GM06990 (cell line): ENCODE measurements around the gene SEBOX.

Source experiments
- DNase-seq: peaks from one replicate; pipeline ENCODE4 v3.0.0-alpha.2; 2011; ENCODE audit not compliant: insufficient read length; ENCODE audit errors: extremely low read depth
- H3K27me3 ChIP-seq: replicated peaks from 2 replicates; pipeline ENCODE4 v1.6.0; 2011; ENCODE audit warnings: low read length; ENCODE audit not compliant: control insufficient read depth, insufficient read depth
- H3K36me3 ChIP-seq: 2 replicates; pipeline ENCODE4 v1.5.1; 2011; ENCODE audit warnings: low read length; ENCODE audit not compliant: control insufficient read depth, insufficient read depth
- H3K4me3 ChIP-seq: replicated peaks from 2 replicates; pipeline ENCODE4 v1.5.1; 2011; ENCODE audit warnings: low read depth, mild to moderate bottlenecking, control low read depth, low read length
- CTCF ChIP-seq: IDR thresholded peaks from 2 replicates; pipeline ENCODE4 v1.5.1; 2011; ENCODE audit warnings: low read length, control low read depth, mild to moderate bottlenecking, inconsistent platforms; ENCODE audit not compliant: insufficient read depth, poor library complexity, severe bottlenecking

The SEBOX gene

GRCh38 chr17:28331891-28332420 is 33.0 kb downstream of the SEBOX start:
- H3K36me3 ChIP-seq: peaks cover 5% of the 10 kb centered on the region
- no peak for DNase-seq
- no peak overlapping the region for H3K4me3 ChIP-seq
- no peak for TF ChIP-seq CTCF
- no peaks in the 10 kb centered on the region for H3K27me3 ChIP-seq

GRCh38 chr17:28330671-28331070 is 34.3 kb downstream of the SEBOX start:
- peaks cover 8% of the 10 kb centered on the region for H3K36me3 ChIP-seq
- H3K4me3 ChIP-seq: no peak overlapping the region
- no peak for TF ChIP-seq CTCF
- DNase-seq: no peak
- H3K27me3 ChIP-seq: no peaks in the 10 kb centered on the region

- Histone ChIP-seq H3K4me3 (no peak overlapping the region), H3K27me3 (no peaks in the 10 kb centered on the region), H3K36me3 (peaks cover 8% of the 10 kb centered on the region)
- no peak for DNase-seq
- TF ChIP-seq CTCF: no peak
Measured at GRCh38 chr17:28328325-28328724, 36.7 kb downstream of the SEBOX start.

GRCh38 chr17:28327709-28328108 is 37.3 kb downstream of the SEBOX start:
- H3K27me3 ChIP-seq: no peaks in the 10 kb centered on the region
- H3K36me3 ChIP-seq: peaks cover 8% of the 10 kb centered on the region
- H3K4me3 ChIP-seq: no peak overlapping the region
- no peak for DNase-seq
- TF ChIP-seq CTCF: no peak

- no peak for DNase-seq
- Histone ChIP-seq H3K36me3 (peaks cover 8% of the 10 kb centered on the region), H3K4me3 (no peak overlapping the region), H3K27me3 (no peaks in the 10 kb centered on the region)
- no peak for TF ChIP-seq CTCF
Measured at GRCh38 chr17:28327031-28327607, 37.9 kb downstream of the SEBOX start.

- no peak for DNase-seq
- H3K27me3 ChIP-seq: no peaks in the 10 kb centered on the region
- H3K4me3 ChIP-seq: no peak overlapping the region
- no peak for TF ChIP-seq CTCF
- H3K36me3 ChIP-seq: peaks cover 7% of the 10 kb centered on the region
Measured at GRCh38 chr17:28326114-28326513, 38.9 kb downstream of the SEBOX start.
